Epithelial cell of proximal tubule (primary cell): ENCODE measurements around the gene IGF1R. TPM values are rescaled to one million over a fixed set of nuclear protein-coding genes. Genes with fewer than 3 reads are reported as not detected.

Experiments used
- DNase-seq: peaks from one replicate; pipeline ENCODE4 v3.0.0-alpha.2; 2011; ENCODE audit warnings: low read depth
- H3K4me3 ChIP-seq: 2 replicates; pipeline ENCODE4 v1.5.1; 2011; ENCODE audit warnings: low read depth, mild to moderate bottlenecking, low read length
- CTCF ChIP-seq: conservative IDR thresholded peaks from 2 replicates; pipeline ENCODE4 v1.5.1; 2012; ENCODE audit warnings: low read depth, mild to moderate bottlenecking, low read length
- total RNA-seq: library from RNA; depleted of rRNA; stranded (reverse); fragments of >200 nt; gene quantifications from 2 replicates; pipeline ENCODE4 v1.2.3, GENCODE V29; 2015

Gene IGF1R
- total RNA-seq, 1 donor from 2014 or later = 14.5 TPM

- no peak overlapping the region for H3K4me3 ChIP-seq
- DNase-seq = no peak
- no peak for TF ChIP-seq CTCF
These were observed 358.7 kb downstream of the IGF1R start for GRCh38 chr15:99006904-99007495.

GRCh38 chr15:99009741-99010330 is 361.5 kb downstream of the IGF1R start:
- DNase-seq = no peak
- H3K4me3 ChIP-seq = no peak overlapping the region
- no peak for TF ChIP-seq CTCF

- H3K4me3 ChIP-seq = no peak overlapping the region
These were observed 362.4 kb downstream of the IGF1R start for GRCh38 chr15:99010768-99011167.

More at GRCh38 chr15:99010768-99011167, 362.4 kb downstream of the IGF1R start:
- no peak for TF ChIP-seq CTCF
- no peak for DNase-seq
